ENCODE results near the gene TRIM28. TPM values are rescaled to one million over a fixed set of nuclear protein-coding genes. Genes with fewer than 3 reads are reported as not detected.
A peak's percentile ranks its signal among the peaks of the same experiment; 100 is the strongest.

Gene TRIM28
- total and polyA plus RNA-seq, 9 of the 15 experiments (the other 6 are each of a cell fraction or from before 2014, with no cell fraction given) = 12.1 to 797 (median 490) TPM

DNA sequence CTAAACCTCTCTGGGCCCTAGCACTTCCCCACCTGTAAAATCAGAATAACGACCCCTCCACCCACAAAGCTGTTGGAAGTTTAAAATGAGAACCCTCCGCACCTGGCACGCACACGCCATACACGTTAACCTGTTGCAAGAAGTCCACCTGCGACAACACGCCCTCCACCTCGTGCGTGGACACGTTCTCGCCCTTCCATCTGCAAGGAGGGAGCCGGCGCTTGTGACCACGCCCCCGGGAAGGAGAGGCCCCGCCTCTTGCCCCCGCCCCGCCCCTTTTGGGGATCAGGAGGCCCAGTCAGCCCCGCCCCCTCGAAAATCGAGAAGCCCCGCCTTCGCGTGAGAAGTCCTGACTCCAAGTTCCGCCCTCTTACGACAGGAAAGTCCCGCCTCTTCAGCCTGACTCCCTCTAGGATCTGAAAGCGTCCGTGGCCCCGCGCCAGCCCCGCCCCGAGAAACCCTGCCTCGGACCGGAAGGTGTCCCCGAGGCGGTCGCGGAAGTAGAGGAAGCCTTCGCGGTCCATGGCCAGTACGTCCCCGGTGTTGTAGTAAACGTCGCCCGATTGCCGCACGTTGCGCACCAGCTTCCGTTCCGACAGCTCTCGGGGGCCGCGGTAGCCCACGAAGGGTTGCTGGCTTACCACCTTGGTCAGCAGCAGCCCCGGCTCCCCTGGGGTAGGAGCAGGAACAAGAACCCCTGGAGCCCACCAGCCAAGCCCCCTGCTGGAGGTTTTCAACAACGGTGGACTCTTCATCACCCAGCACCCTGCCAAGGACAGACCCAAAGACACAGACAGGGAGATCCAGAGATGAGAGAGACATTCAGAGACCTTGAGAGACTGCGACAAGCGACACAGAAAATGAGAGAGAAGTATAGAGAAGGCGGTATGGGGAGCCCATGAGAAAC is 44.6 kb upstream of the TRIM28 start (continued):
- TF ChIP-seq, protein P1, sequence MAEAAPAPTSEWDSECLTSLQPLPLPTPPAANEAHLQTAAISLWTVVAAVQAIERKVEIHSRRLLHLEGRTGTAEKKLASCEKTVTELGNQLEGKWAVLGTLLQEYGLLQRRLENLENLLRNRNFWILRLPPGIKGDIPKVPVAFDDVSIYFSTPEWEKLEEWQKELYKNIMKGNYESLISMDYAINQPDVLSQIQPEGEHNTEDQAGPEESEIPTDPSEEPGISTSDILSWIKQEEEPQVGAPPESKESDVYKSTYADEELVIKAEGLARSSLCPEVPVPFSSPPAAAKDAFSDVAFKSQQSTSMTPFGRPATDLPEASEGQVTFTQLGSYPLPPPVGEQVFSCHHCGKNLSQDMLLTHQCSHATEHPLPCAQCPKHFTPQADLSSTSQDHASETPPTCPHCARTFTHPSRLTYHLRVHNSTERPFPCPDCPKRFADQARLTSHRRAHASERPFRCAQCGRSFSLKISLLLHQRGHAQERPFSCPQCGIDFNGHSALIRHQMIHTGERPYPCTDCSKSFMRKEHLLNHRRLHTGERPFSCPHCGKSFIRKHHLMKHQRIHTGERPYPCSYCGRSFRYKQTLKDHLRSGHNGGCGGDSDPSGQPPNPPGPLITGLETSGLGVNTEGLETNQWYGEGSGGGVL (CRISPR knock-in tag; IDR thresholded peaks at IDR 0.05) = no peak
- peak; percentile 89 for TF ChIP-seq HCFC1 (IDR thresholded peaks at IDR 0.05; ENCODE audit: low read depth, low read length)
- TF ChIP-seq CBFB (CRISPR knock-in tag; IDR thresholded peaks at IDR 0.05) = peak; percentile 84; the same call in 1 of the 2 replicates
- TF ChIP-seq, protein P2, sequence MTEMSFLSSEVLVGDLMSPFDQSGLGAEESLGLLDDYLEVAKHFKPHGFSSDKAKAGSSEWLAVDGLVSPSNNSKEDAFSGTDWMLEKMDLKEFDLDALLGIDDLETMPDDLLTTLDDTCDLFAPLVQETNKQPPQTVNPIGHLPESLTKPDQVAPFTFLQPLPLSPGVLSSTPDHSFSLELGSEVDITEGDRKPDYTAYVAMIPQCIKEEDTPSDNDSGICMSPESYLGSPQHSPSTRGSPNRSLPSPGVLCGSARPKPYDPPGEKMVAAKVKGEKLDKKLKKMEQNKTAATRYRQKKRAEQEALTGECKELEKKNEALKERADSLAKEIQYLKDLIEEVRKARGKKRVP (CRISPR knock-in tag; IDR thresholded peaks at IDR 0.05) = 0 out of 2 replicates have a peak, but pooled peaks have one; percentile 42
- TF ChIP-seq CBX2 (IDR thresholded peaks at IDR 0.05; ENCODE audit: insufficient read depth, low read length, poor library complexity, severe bottlenecking) = no peak
- TF ChIP-seq, protein P3, sequence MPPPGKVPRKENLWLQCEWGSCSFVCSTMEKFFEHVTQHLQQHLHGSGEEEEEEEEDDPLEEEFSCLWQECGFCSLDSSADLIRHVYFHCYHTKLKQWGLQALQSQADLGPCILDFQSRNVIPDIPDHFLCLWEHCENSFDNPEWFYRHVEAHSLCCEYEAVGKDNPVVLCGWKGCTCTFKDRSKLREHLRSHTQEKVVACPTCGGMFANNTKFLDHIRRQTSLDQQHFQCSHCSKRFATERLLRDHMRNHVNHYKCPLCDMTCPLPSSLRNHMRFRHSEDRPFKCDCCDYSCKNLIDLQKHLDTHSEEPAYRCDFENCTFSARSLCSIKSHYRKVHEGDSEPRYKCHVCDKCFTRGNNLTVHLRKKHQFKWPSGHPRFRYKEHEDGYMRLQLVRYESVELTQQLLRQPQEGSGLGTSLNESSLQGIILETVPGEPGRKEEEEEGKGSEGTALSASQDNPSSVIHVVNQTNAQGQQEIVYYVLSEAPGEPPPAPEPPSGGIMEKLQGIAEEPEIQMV (tag; conservative IDR thresholded peaks at IDR 0.05; ENCODE audit: low read depth) = no peak
- no peak for TF ChIP-seq EZH2 (IDR thresholded peaks at IDR 0.05; ENCODE audit: borderline replicate concordance, low read depth, low read length)
- no peak for TF ChIP-seq TAL1 (IDR thresholded peaks at IDR 0.05)
- peak; percentile 98 for TF ChIP-seq PHF20 (IDR thresholded peaks at IDR 0.05; ENCODE audit: partially characterized antibody)
- peak; percentile 77 for TF ChIP-seq CREB1 (IDR thresholded peaks at IDR 0.05)
- TF ChIP-seq CREB1 (CRISPR knock-in tag; IDR thresholded peaks at IDR 0.05) = peak; percentile 89
- TF ChIP-seq MAZ (CRISPR knock-in tag; conservative IDR thresholded peaks at IDR 0.05 in 1 of 2, IDR thresholded peaks at IDR 0.05 in 1 of 2) = peak; percentile 86 to 93
- TF ChIP-seq KDM5B (IDR thresholded peaks at IDR 0.05; ENCODE audit: insufficient replicate concordance, low read depth, low read length) = peak; percentile 68
- peak; percentile 82 for TF ChIP-seq TAF1 (IDR thresholded peaks at IDR 0.05; ENCODE audit: control insufficient read depth, extremely low read depth, insufficient read depth, low read length, severe bottlenecking)
- TF ChIP-seq, protein P4, sequence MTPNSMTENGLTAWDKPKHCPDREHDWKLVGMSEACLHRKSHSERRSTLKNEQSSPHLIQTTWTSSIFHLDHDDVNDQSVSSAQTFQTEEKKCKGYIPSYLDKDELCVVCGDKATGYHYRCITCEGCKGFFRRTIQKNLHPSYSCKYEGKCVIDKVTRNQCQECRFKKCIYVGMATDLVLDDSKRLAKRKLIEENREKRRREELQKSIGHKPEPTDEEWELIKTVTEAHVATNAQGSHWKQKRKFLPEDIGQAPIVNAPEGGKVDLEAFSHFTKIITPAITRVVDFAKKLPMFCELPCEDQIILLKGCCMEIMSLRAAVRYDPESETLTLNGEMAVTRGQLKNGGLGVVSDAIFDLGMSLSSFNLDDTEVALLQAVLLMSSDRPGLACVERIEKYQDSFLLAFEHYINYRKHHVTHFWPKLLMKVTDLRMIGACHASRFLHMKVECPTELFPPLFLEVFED (CRISPR knock-in tag; conservative IDR thresholded peaks at IDR 0.05) = peak; percentile 78; the same call in 1 of the 2 replicates
- TF ChIP-seq CSDE1 (IDR thresholded peaks at IDR 0.05) = no peak; a peak in 1 of 4 replicates
- TF ChIP-seq TBL1XR1 (IDR thresholded peaks at IDR 0.05; ENCODE audit: low read length in 2 of 2) = peak in 1 of 2 experiments; percentile 70; a peak in 1 of 4 replicates
- peak; percentile 85 for TF ChIP-seq TFAP4 (CRISPR knock-in tag; IDR thresholded peaks at IDR 0.05; ENCODE audit: borderline replicate concordance)

Measured in K562 (cell line).